HepG2 (cell line): Measurements from ENCODE around the gene DNAJC12. TPM values are rescaled to one million over a fixed set of nuclear protein-coding genes. Genes with fewer than 3 reads are reported as not detected.

Experiments
- AGO1 ChIP-seq: fragments of 200-400 bp; formaldehyde crosslinking; IDR thresholded peaks from 2 replicates; pipeline ENCODE4 v1.6.1; 2017; ENCODE audit warnings: mild to moderate bottlenecking, low read depth, low read length, moderate library complexity; ENCODE audit not compliant: poor library complexity, severe bottlenecking
- ARNT ChIP-seq: fragments of 450-650 bp; IDR thresholded peaks from 2 replicates; pipeline ENCODE4 v1.6.1; 2017
- BHLHE40 ChIP-seq: IDR thresholded peaks from 2 replicates; pipeline ENCODE4 v1.6.1; 2011; ENCODE audit warnings: low read length, improper control_type of control experiment
- DNMT1 ChIP-seq: sonication (generic); formaldehyde crosslinking; IDR thresholded peaks from 2 replicates; pipeline ENCODE4 v1.5.1; 2020; ENCODE audit warnings: mild to moderate bottlenecking, missing genetic modification reagents
- DRAP1 ChIP-seq: IDR thresholded peaks from 2 replicates; pipeline ENCODE4 v1.6.1; 2016; ENCODE audit warnings: missing genetic modification reagents, missing compliant biosample characterization
- DZIP1 ChIP-seq: sonication (generic); formaldehyde crosslinking; IDR thresholded peaks from 2 replicates; pipeline ENCODE4 v1.5.0; 2020; ENCODE audit warnings: mild to moderate bottlenecking, missing genetic modification reagents
- HMGA1 ChIP-seq: sonication (generic); formaldehyde crosslinking; conservative IDR thresholded peaks from 2 replicates; pipeline ENCODE4 v1.4.0; 2020; ENCODE audit warnings: missing genetic modification reagents
- KAT2B ChIP-seq: fragments of 150-350 bp; IDR thresholded peaks from 2 replicates; pipeline ENCODE4 v1.6.1; 2014; ENCODE audit warnings: low read depth, low read length, borderline replicate concordance
- MAFG ChIP-seq: sonication (generic); formaldehyde crosslinking; IDR thresholded peaks from 2 replicates; pipeline ENCODE4 v1.5.1; 2020; ENCODE audit warnings: mild to moderate bottlenecking, missing genetic modification reagents
- MEIS2 ChIP-seq: sonication (generic); formaldehyde crosslinking; IDR thresholded peaks from 2 replicates; pipeline ENCODE4 v1.9.0; 2021; ENCODE audit warnings: mild to moderate bottlenecking, missing genetic modification reagents
- REL ChIP-seq: sonication (generic); formaldehyde crosslinking; conservative IDR thresholded peaks from 2 replicates; pipeline ENCODE4 v1.8.0; 2022; ENCODE audit warnings: mild to moderate bottlenecking, missing genetic modification reagents, moderate library complexity
- REXO4 ChIP-seq: sonication (generic); formaldehyde crosslinking; IDR thresholded peaks from 2 replicates; pipeline ENCODE4 v1.8.0; 2022; ENCODE audit warnings: missing genetic modification reagents, mild to moderate bottlenecking, borderline replicate concordance
- SIX4 ChIP-seq: sonication (generic); formaldehyde crosslinking; IDR thresholded peaks from 2 replicates; pipeline ENCODE4 v1.4.0; 2020; ENCODE audit warnings: missing genetic modification reagents
- SRSF9 ChIP-seq: fragments of 200-400 bp; formaldehyde crosslinking; IDR thresholded peaks from 2 replicates; pipeline ENCODE4 v1.6.1; 2018; ENCODE audit warnings: borderline replicate concordance, mild to moderate bottlenecking, low read depth, low read length; ENCODE audit not compliant: insufficient read depth, poor library complexity, severe bottlenecking
- TFDP2 ChIP-seq: sonication (generic); formaldehyde crosslinking; IDR thresholded peaks from 2 replicates; pipeline ENCODE4 v1.4.0; 2020; ENCODE audit warnings: missing genetic modification reagents
- TIGD3 ChIP-seq: sonication (generic); formaldehyde crosslinking; IDR thresholded peaks from 2 replicates; pipeline ENCODE4 v1.5.1; 2020; ENCODE audit warnings: mild to moderate bottlenecking, missing genetic modification reagents, borderline replicate concordance
- ZBTB49 ChIP-seq: sonication (generic); formaldehyde crosslinking; IDR thresholded peaks from 2 replicates; pipeline ENCODE4 v1.4.0; 2020; ENCODE audit warnings: missing genetic modification reagents, borderline replicate concordance
- ZMYM3 ChIP-seq: sonication (generic); formaldehyde crosslinking; IDR thresholded peaks from 2 replicates; pipeline ENCODE4 v1.5.1; 2020; ENCODE audit warnings: mild to moderate bottlenecking, missing genetic modification reagents
- ZNF343 ChIP-seq: sonication (generic); formaldehyde crosslinking; IDR thresholded peaks from 2 replicates; pipeline ENCODE4 v1.4.0; 2020; ENCODE audit warnings: mild to moderate bottlenecking, missing genetic modification reagents
- ZNF567 ChIP-seq: sonication (generic); formaldehyde crosslinking; IDR thresholded peaks from 2 replicates; pipeline ENCODE4 v1.8.1; 2023; ENCODE audit warnings: mild to moderate bottlenecking, missing genetic modification reagents, borderline replicate concordance
- ZNF703 ChIP-seq: sonication (generic); formaldehyde crosslinking; IDR thresholded peaks from 2 replicates; pipeline ENCODE4 v1.5.1; 2020; ENCODE audit warnings: missing genetic modification reagents, mild to moderate bottlenecking, moderate library complexity, borderline replicate concordance
- ZNF780A ChIP-seq: sonication (generic); formaldehyde crosslinking; IDR thresholded peaks from 2 replicates; pipeline ENCODE4 v1.8.0; 2022; ENCODE audit warnings: mild to moderate bottlenecking, missing genetic modification reagents, moderate library complexity
- polyA plus RNA-seq, 8 experiments: library from polyadenylated mRNA; depleted of rRNA in 3 of 8; stranded (reverse) in 7 of 8; unstranded in 1 of 8; fragments of >200 nt; fragmentation: Illumina TruSeq in 4 of 8; extraction: Trizol in 4 of 8; gene quantifications; 2 replicates each; pipeline versions ENCODE4 v1.2.1 to v1.2.3, GENCODE V29; 2011 to 2016; ENCODE audit warnings: low read depth in 4 of 8, missing spikeins in 1 of 8, mixed read lengths in 1 of 8; ENCODE audit not compliant: insufficient read depth in 1 of 8
- total RNA-seq, 5 experiments: library from RNA; depleted of rRNA; stranded (reverse); fragments of >200 nt; fragmentation: Illumina TruSeq; extraction: Trizol; gene quantifications; 2 replicates each; pipeline ENCODE4 v1.2.3, GENCODE V29; 2016; ENCODE audit warnings: low read depth in 1 of 5

DNAJC12 gene
- total and polyA plus RNA-seq, 2 of the 13 experiments (the other 11 are each of a cell fraction or from before 2014, with no cell fraction given), result 11.6 to 43.9 TPM

DNA sequence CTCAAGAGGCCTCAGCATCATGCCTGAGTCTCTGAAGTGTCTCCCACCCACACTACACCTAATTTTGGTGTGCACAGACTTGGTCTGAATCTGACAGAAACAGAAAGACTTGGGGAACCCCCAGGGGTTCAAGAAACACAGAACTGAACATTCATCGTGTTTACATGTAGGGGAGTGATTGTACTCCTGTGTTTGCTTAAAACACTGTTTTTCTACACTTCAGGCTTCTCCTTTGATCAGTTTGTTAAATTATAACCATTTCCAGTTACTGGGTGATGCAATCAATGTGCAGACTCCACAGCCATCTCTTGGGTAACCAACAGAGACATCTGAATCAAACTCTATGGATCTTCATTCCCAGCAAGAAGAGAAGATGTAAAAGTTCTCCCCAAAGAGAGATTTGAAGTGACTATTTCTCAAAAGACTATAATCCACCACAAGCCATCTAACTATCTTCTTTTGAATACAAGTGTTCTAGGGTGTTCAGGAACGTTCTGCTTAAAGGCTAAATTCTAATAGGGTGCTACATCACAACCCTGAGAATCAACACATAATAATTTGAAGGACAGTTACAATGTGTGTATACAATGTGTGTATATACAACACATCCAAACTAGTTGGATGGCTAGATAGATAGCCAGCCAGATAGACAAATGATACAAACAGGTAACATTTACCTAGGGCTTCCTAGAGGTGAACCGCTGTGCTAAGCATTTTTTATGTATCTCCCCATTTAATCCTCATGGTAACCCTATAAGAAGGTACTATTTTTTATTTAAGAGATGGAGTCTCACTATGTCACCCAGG, 34.2 kb downstream of the DNAJC12 start (continued):
- TF ChIP-seq TIGD3 (no peak), DRAP1 (CRISPR knock-in tag) (0 out of 2 replicates have a peak, but pooled peaks have one; percentile 37), SRSF9 (no peak), SIX4 (CRISPR knock-in tag) (peak; percentile 87; the same call in 1 of the 2 replicates), AGO1 (no peak), MAFG (no peak), DNMT1 (no peak), ZNF343 (CRISPR knock-in tag) (no peak), ZMYM3 (CRISPR knock-in tag) (no peak), ZNF780A (CRISPR knock-in tag) (no peak), BHLHE40 (no peak), ZNF567 (CRISPR knock-in tag) (no peak), REXO4 (no peak), ZNF703 (CRISPR knock-in tag) (no peak), DZIP1 (CRISPR knock-in tag) (no peak), REL (CRISPR knock-in tag) (no peak), ARNT (no peak), TFDP2 (CRISPR knock-in tag) (no peak), MEIS2 (peak; percentile 40; the same call in 1 of the 2 replicates), ZBTB49 (no peak), KAT2B (no peak), HMGA1 (CRISPR knock-in tag) (no peak)
